GM12873 (cell line): Measurements from ENCODE around the gene MCAT.

Experiments used
- TF ChIP-seq, protein P1 (sequence below): IDR thresholded peaks from 2 replicates; pipeline ENCODE4 v1.5.1; 2012; ENCODE audit warnings: low read depth, mild to moderate bottlenecking, moderate library complexity, low read length, control low read depth; ENCODE audit not compliant: insufficient read depth; ENCODE audit errors: missing control alignments

MCAT gene

GRCh38 chr22:43157874-43158546 lies 14.8 kb upstream of the MCAT start:
- TF ChIP-seq, protein P1, sequence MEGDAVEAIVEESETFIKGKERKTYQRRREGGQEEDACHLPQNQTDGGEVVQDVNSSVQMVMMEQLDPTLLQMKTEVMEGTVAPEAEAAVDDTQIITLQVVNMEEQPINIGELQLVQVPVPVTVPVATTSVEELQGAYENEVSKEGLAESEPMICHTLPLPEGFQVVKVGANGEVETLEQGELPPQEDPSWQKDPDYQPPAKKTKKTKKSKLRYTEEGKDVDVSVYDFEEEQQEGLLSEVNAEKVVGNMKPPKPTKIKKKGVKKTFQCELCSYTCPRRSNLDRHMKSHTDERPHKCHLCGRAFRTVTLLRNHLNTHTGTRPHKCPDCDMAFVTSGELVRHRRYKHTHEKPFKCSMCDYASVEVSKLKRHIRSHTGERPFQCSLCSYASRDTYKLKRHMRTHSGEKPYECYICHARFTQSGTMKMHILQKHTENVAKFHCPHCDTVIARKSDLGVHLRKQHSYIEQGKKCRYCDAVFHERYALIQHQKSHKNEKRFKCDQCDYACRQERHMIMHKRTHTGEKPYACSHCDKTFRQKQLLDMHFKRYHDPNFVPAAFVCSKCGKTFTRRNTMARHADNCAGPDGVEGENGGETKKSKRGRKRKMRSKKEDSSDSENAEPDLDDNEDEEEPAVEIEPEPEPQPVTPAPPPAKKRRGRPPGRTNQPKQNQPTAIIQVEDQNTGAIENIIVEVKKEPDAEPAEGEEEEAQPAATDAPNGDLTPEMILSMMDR = no peak

GRCh38 chr22:43156413-43156812 lies 13.2 kb upstream of the MCAT start:
- TF ChIP-seq, protein P1 = no peak

- TF ChIP-seq, protein P1 = no peak
These were observed 12.6 kb upstream of the MCAT start for GRCh38 chr22:43155789-43156188.

- TF ChIP-seq, protein P1 = no peak
These were observed 11.8 kb upstream of the MCAT start for GRCh38 chr22:43154887-43155536.

- TF ChIP-seq, protein P1 = no peak
These were observed 10.7 kb upstream of the MCAT start for GRCh38 chr22:43153899-43154298.

- TF ChIP-seq, protein P1 = no peak
These were observed 9.3 kb upstream of the MCAT start for GRCh38 chr22:43152357-43153071.

DNA sequence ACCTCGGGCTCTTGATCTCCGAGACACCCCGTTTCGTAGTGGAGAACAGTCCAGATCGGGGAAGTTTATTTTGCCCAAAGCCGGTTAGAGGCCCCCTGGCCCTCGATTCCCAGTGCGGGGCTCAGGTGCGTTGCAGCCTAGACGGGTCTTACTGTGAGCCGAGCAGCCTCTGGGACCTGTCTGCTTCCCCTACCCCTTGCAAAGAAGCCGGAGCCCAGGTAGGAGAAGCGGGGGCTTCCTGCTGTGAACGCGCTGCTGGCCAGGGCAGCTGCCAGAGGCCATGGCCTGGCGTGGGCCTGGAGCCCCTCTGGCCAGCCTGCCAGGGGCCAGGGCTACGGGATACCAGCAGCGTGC lies 8.8 kb upstream of the MCAT start:
- TF ChIP-seq, protein P1 = no peak
